GM18508 (cell line): Measurements from ENCODE around the gene C14orf132.

Experiments
- ATAC-seq: cut with Tn5 transposase; IDR thresholded peaks from one replicate; pipeline ENCODE4 v1.9.1; 2021; ENCODE audit warnings: moderate number of reproducible peaks; ENCODE audit not compliant: insufficient read depth, unreplicated experiment

C14orf132 gene

GRCh38 chr14:96081767-96082400, 42.7 kb downstream of the C14orf132 start:
- no peak for ATAC-seq

- no peak for ATAC-seq
Observed at GRCh38 chr14:96082420-96083300, 43.5 kb downstream of the C14orf132 start.

GRCh38 chr14:96083667-96084320, 44.6 kb downstream of the C14orf132 start:
- no peak for ATAC-seq

- no peak for ATAC-seq
Observed at GRCh38 chr14:96084796-96085195, 45.6 kb downstream of the C14orf132 start.

GRCh38 chr14:96085369-96085768, 46.2 kb downstream of the C14orf132 start:
- no peak for ATAC-seq

GRCh38 chr14:96086032-96086431, 46.9 kb downstream of the C14orf132 start:
- ATAC-seq: no peak

- no peak for ATAC-seq
Observed at GRCh38 chr14:96086574-96087077, 47.5 kb downstream of the C14orf132 start.

GRCh38 chr14:96088074-96088473, 48.9 kb downstream of the C14orf132 start:
- ATAC-seq: no peak

- no peak for ATAC-seq
Observed at GRCh38 chr14:96088481-96088880, 49.3 kb downstream of the C14orf132 start.

- ATAC-seq: no peak
Observed at GRCh38 chr14:96088911-96089310, 49.7 kb downstream of the C14orf132 start.

GRCh38 chr14:96089401-96089800, 50.2 kb downstream of the C14orf132 start:
- no peak for ATAC-seq

GRCh38 chr14:96090441-96091148, 51.4 kb downstream of the C14orf132 start:
- no peak for ATAC-seq

GRCh38 chr14:96091149-96091693, 52.1 kb downstream of the C14orf132 start:
- no peak for ATAC-seq

- no peak for ATAC-seq
Observed at GRCh38 chr14:96091941-96092411, 52.8 kb downstream of the C14orf132 start.

- ATAC-seq: no peak
Observed at GRCh38 chr14:96092936-96093335, 53.8 kb downstream of the C14orf132 start.

- no peak for ATAC-seq
Observed at GRCh38 chr14:96094211-96094610, 55.0 kb downstream of the C14orf132 start.

GRCh38 chr14:96094656-96095055, 55.5 kb downstream of the C14orf132 start:
- no peak for ATAC-seq

GRCh38 chr14:96095058-96095457, 55.9 kb downstream of the C14orf132 start:
- no peak for ATAC-seq

- no peak for ATAC-seq
Observed at GRCh38 chr14:96095581-96096476, 56.7 kb downstream of the C14orf132 start.
